Testis (tissue), 3 donors: ENCODE results near the gene COL6A5. TPM values are rescaled to one million over a fixed set of nuclear protein-coding genes. Genes with fewer than 3 reads are reported as not detected.

Source experiments
- DNase-seq: peaks from one replicate; pipeline ENCODE4 v3.0.0-alpha.2; 2019
- H3K27ac ChIP-seq, 2 donors: fragments of 200-600 bp; sonication (generic); one replicate each; pipeline ENCODE4 v1.5.1; 2019
- H3K27me3 ChIP-seq: fragments of 200-600 bp; sonication (generic); one replicate; pipeline ENCODE4 v1.5.1; 2019
- H3K36me3 ChIP-seq: fragments of 200-600 bp; sonication (generic); one replicate; pipeline ENCODE4 v1.5.1; 2017; ENCODE audit warnings: low read depth; ENCODE audit errors: missing control alignments
- H3K4me1 ChIP-seq: fragments of 200-600 bp; sonication (generic); one replicate; pipeline ENCODE4 v1.5.1; 2019
- H3K4me3 ChIP-seq, 2 donors: fragments of 200-600 bp; sonication (generic); one replicate each; pipeline ENCODE4 v1.5.1; 2017 to 2019
- H3K9me3 ChIP-seq: fragments of 200-600 bp; sonication (generic); one replicate; pipeline ENCODE4 v1.5.1; 2017
- CTCF ChIP-seq, 3 experiments: fragments of 450-650 bp in 2 of 3; fragments of 200-600 bp in 1 of 3; sonication (generic) in 1 of 3; IDR thresholded peaks; one replicate each; pipeline ENCODE4 v1.5.1; 2016 to 2019; ENCODE audit warnings: antibody characterized with exemption in 3 of 3, mild to moderate bottlenecking in 2 of 3, moderate library complexity in 1 of 3
- POLR2A ChIP-seq: fragments of 450-650 bp; IDR thresholded peaks from one replicate; pipeline ENCODE4 v1.6.1; 2017; ENCODE audit warnings: antibody characterized with exemption, mild to moderate bottlenecking, moderate library complexity
- WGBS, 2 donors: methylation state at CpG; one replicate each; pipeline ENCODE4 v1.1.5; 2018; 5-methylcytosine and 5-hydroxymethylcytosine counted together
- intact Hi-C: fragments of 100-400 bp; cut with DNase I; formaldehyde crosslinking; loops from one replicate; pipeline ENCODE4 v1.15.1; 2023; ENCODE audit warnings: low total_unique reads
- polyA plus RNA-seq: library from polyadenylated mRNA; stranded (reverse); fragments of 350-450 nt; fragmentation: Illumina TruSeq; extraction: RNeasy Lipid Tissue Mini Kit (QIAGEN cat#74804); gene quantifications from one replicate; pipeline ENCODE4 v1.2.3, GENCODE V29; 2014; ENCODE audit warnings: low read depth, low replicate concordance; ENCODE audit not compliant: insufficient read depth
- total RNA-seq, 2 donors: library from RNA; depleted of rRNA; stranded (reverse); fragments of >200 nt; gene quantifications; one replicate each; pipeline ENCODE4 v1.2.3, GENCODE V29; 2016

Gene COL6A5
- total and polyA plus RNA-seq, 3 donors from 2014 or later = 1.5 to 2.6 (median 2.0) TPM

GRCh38 chr3:130470126-130470525 lies 124.7 kb downstream of the COL6A5 start:
- Histone ChIP-seq H3K27me3 (no peaks in the 10 kb centered on the region), H3K36me3 (no peaks in the 10 kb centered on the region), H3K27ac (no peak overlapping the region), H3K4me1 (no peaks in the 10 kb centered on the region), H3K9me3 (no peaks in the 10 kb centered on the region), H3K4me3 (no peak overlapping the region)
- 49 to 62% methylated on average over 3 of the region's 3 CpGs for WGBS, 2 donors
- TF ChIP-seq CTCF (IDR thresholded peaks at IDR 0.05) (no peak), POLR2A (no peak)
- intact Hi-C loops = no loop called here
- no peak for DNase-seq

- TF ChIP-seq CTCF (IDR thresholded peaks at IDR 0.05) = no peak
- TF ChIP-seq POLR2A = no peak
- Histone ChIP-seq H3K4me1 (no peaks in the 10 kb centered on the region), H3K9me3 (no peaks in the 10 kb centered on the region), H3K27me3 (no peaks in the 10 kb centered on the region), H3K4me3 (no peak overlapping the region), H3K27ac (no peak overlapping the region), H3K36me3 (no peaks in the 10 kb centered on the region)
- intact Hi-C loops = no loop called here
- 50 to 85% methylated on average over 2 of the region's 2 CpGs for WGBS, 2 donors
- DNase-seq = no peak
Observed at GRCh38 chr3:130473416-130473815, 127.9 kb downstream of the COL6A5 start.

GRCh38 chr3:130480736-130481135 lies 135.3 kb downstream of the COL6A5 start:
- peak; percentile 64 for DNase-seq
- WGBS, 2 donors = 34 to 37% methylated on average over 4 of the region's 4 CpGs
- no peaks in the 10 kb centered on the region for H3K4me1 ChIP-seq
- H3K9me3 ChIP-seq = no peaks in the 10 kb centered on the region
- TF ChIP-seq CTCF (IDR thresholded peaks at IDR 0.05) (peak in 2 of 3 experiments; percentile 40 to 43), POLR2A (no peak)
- no peaks in the 10 kb centered on the region for H3K27me3 ChIP-seq
- H3K27ac ChIP-seq = no peak overlapping the region
- no peaks in the 10 kb centered on the region for H3K36me3 ChIP-seq
- intact Hi-C loops = no loop called here
- no peak overlapping the region for H3K4me3 ChIP-seq

- no peak for DNase-seq
- Histone ChIP-seq H3K4me3 (no peak overlapping the region), H3K27ac (no peak overlapping the region), H3K4me1 (no peaks in the 10 kb centered on the region), H3K27me3 (no peaks in the 10 kb centered on the region), H3K9me3 (no peaks in the 10 kb centered on the region), H3K36me3 (no peaks in the 10 kb centered on the region)
- WGBS, 2 donors = 87 to 91% methylated on average over 1 of the region's 1 CpG
- intact Hi-C loops = no loop called here
- TF ChIP-seq POLR2A (no peak), CTCF (IDR thresholded peaks at IDR 0.05) (no peak)
Observed at GRCh38 chr3:130488288-130488687, 142.8 kb downstream of the COL6A5 start.

GRCh38 chr3:130488769-130489450 lies 143.4 kb downstream of the COL6A5 start:
- H3K4me3 ChIP-seq = no peak overlapping the region
- no peaks in the 10 kb centered on the region for H3K36me3 ChIP-seq
- no peak for DNase-seq
- H3K27me3 ChIP-seq = no peaks in the 10 kb centered on the region
- H3K9me3 ChIP-seq = no peaks in the 10 kb centered on the region
- intact Hi-C loops = no loop called here
- no peaks in the 10 kb centered on the region for H3K4me1 ChIP-seq
- no peak overlapping the region for H3K27ac ChIP-seq
- 68 to 72% methylated on average over 2 of the region's 2 CpGs for WGBS, 2 donors
- TF ChIP-seq CTCF (IDR thresholded peaks at IDR 0.05) (no peak), POLR2A (no peak)
